ENCODE results near the gene LVRN. TPM values are rescaled to one million over a fixed set of nuclear protein-coding genes. Genes with fewer than 3 reads are reported as not detected.

The LVRN gene
- total and polyA plus RNA-seq, 3 experiments from 2014 or later, result 0.18 TPM; not detected in 2

DNA sequence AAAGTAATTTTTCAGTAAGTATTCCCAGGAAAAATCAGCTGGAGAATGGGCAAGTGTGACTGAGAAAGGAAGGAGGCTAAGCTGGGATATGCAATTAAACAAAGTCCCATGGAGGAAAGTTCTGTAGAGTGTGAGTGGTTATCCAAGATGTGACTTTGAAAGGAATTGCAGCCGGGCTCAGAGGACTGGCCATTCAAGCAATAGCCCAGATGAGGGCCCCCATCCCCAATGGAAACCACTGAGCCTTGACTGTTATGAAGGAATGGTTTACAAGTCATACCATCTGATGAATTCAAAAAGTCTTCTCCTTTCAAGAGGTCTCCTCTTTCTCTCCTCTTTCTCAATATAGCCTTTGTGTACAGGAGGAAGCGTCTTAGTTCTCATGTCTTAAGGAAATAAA is 6.5 kb downstream of the LVRN start:
- Mint-ChIP-seq H3K27me3 (peaks cover 9 to 55% of the 10 kb centered on the region in 2 donors), H3K4me3 (no peak overlapping the region), H3K4me1 (peaks cover 0 to 2% (median 1%) of the 10 kb centered on the region in 3 donors), H3K36me3 (no peaks in the 10 kb centered on the region), H3K9me3 (peaks cover 0 to 3% (median 0%) of the 10 kb centered on the region in 5 donors), H3K27ac (no peak overlapping the region)
- Histone ChIP-seq H3K9me3 (ENCODE audit: low read length) (no peaks in the 10 kb centered on the region), H3K4me3 (ENCODE audit: low read length) (no peak overlapping the region), H3K4me1 (ENCODE audit: insufficient read depth, low read length) (no peaks in the 10 kb centered on the region), H3K27ac (ENCODE audit: low read depth, low read length) (no peak overlapping the region), H3K36me3 (ENCODE audit: insufficient read depth, low read length) (no peaks in the 10 kb centered on the region), H3K27me3 (ENCODE audit: insufficient read depth, low read length, poor library complexity, severe bottlenecking) (peaks cover 6% of the 10 kb centered on the region)
- ChIA-PET POLR2A (no interaction called here), CTCF (no interaction called here)
- DNase-seq, result no peak

DNA sequence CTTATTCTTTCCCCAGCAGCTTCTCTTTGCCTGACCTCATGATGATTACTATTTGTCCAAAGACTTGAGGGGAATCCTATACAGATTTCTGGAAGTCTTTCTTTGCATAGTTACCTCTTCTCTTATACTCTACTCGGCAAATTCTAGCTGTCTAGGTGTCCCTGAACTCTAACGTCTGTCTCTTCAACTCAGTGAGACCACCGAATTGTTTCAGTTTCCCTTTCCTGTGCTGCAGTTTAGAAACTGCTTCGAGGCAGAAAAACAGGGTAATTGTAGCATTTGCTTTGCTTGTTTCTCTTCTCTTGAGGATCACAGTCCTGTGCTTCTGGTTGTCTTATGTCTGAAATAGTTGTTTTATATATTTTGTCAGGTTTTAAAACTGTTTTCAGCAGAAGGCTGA is 14.8 kb downstream of the LVRN start:
- no peak overlapping the region for H3K27ac ChIP-seq (ENCODE audit: low read depth, low read length)
- H3K4me1 ChIP-seq (ENCODE audit: insufficient read depth, low read length), result no peaks in the 10 kb centered on the region
- H3K9me3 Mint-ChIP-seq, result peaks cover 0 to 3% (median 0%) of the 10 kb centered on the region in 5 donors
- peak overlapping the region in 6 of 7 donors; percentile 1 to 71 (median 46) for H3K4me3 Mint-ChIP-seq
- ChIA-PET CTCF (no interaction called here), POLR2A (no interaction called here)
- H3K27ac Mint-ChIP-seq, result peak overlapping the region in 4 of 8 donors; percentile 22 to 69 (median 58)
- H3K27me3 Mint-ChIP-seq, result peaks cover 9 to 51% of the 10 kb centered on the region in 2 donors
- H3K27me3 ChIP-seq (ENCODE audit: insufficient read depth, low read length, poor library complexity, severe bottlenecking), result no peaks in the 10 kb centered on the region
- no peak for DNase-seq
- no peak overlapping the region for H3K4me3 ChIP-seq (ENCODE audit: low read length)
- no peaks in the 10 kb centered on the region for H3K9me3 ChIP-seq (ENCODE audit: low read length)
- H3K36me3 Mint-ChIP-seq, result peaks cover 0 to 4% (median 0%) of the 10 kb centered on the region in 3 donors
- H3K36me3 ChIP-seq (ENCODE audit: insufficient read depth, low read length), result no peaks in the 10 kb centered on the region
- peaks cover 13 to 20% (median 14%) of the 10 kb centered on the region in 3 donors for H3K4me1 Mint-ChIP-seq

DNA sequence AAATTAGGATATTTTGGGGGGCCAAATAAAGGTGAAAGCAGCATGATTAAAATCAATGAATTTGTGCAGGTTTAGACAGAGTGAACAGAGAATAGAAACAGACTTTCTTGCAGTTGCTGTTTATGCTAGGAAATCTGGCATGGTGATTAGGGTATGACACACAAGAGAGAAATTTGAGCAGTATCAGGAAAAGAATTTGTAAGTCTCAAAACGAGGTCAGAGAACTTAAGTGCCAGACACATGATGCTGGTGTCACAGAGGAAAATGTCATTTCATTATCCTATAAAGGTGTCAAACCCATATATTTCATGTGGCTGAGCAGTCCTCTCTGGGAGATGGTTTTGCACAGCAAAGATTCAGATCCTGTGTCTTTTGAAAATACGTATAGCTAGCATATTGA is 15.7 kb downstream of the LVRN start:
- Histone ChIP-seq H3K4me1 (ENCODE audit: insufficient read depth, low read length) (no peaks in the 10 kb centered on the region), H3K9me3 (ENCODE audit: low read length) (no peaks in the 10 kb centered on the region), H3K4me3 (ENCODE audit: low read length) (no peak overlapping the region), H3K36me3 (ENCODE audit: insufficient read depth, low read length) (no peaks in the 10 kb centered on the region), H3K27me3 (ENCODE audit: insufficient read depth, low read length, poor library complexity, severe bottlenecking) (no peaks in the 10 kb centered on the region), H3K27ac (ENCODE audit: low read depth, low read length) (no peak overlapping the region)
- ChIA-PET POLR2A (no interaction called here), CTCF (no interaction called here)
- Mint-ChIP-seq H3K36me3 (peaks cover 0 to 4% (median 0%) of the 10 kb centered on the region in 3 donors), H3K9me3 (peaks cover 0 to 3% (median 0%) of the 10 kb centered on the region in 5 donors), H3K27me3 (peaks cover 9 to 51% of the 10 kb centered on the region in 2 donors), H3K4me1 (peaks cover 13 to 20% (median 14%) of the 10 kb centered on the region in 3 donors), H3K4me3 (peak overlapping the region in 4 of 7 donors; percentile 7 to 40 (median 16)), H3K27ac (peak overlapping the region in 3 of 8 donors; percentile 3 to 57 (median 29))
- peak in 1 of 5 donors; percentile 10 for DNase-seq

GRCh38 chr5:115978779-115979178 is 16.5 kb downstream of the LVRN start:
- Histone ChIP-seq H3K27me3 (ENCODE audit: insufficient read depth, low read length, poor library complexity, severe bottlenecking) (no peaks in the 10 kb centered on the region), H3K4me3 (ENCODE audit: low read length) (no peak overlapping the region), H3K4me1 (ENCODE audit: insufficient read depth, low read length) (no peaks in the 10 kb centered on the region), H3K36me3 (ENCODE audit: insufficient read depth, low read length) (no peaks in the 10 kb centered on the region), H3K27ac (ENCODE audit: low read depth, low read length) (no peak overlapping the region), H3K9me3 (ENCODE audit: low read length) (no peaks in the 10 kb centered on the region)
- Mint-ChIP-seq H3K27me3 (peaks cover 9 to 45% of the 10 kb centered on the region in 2 donors), H3K4me3 (peak overlapping the region in 1 of 7 donors; percentile 6), H3K27ac (peak overlapping the region in 1 of 8 donors; percentile 17), H3K4me1 (peaks cover 13 to 20% (median 14%) of the 10 kb centered on the region in 3 donors), H3K9me3 (peaks cover 0 to 2% (median 0%) of the 10 kb centered on the region in 5 donors), H3K36me3 (peaks cover 0 to 4% (median 0%) of the 10 kb centered on the region in 3 donors)
- POLR2A ChIA-PET, result no interaction called here
- CTCF ChIA-PET, result no interaction called here
- DNase-seq, result no peak

GRCh38 chr5:115979201-115980041 is 17.1 kb downstream of the LVRN start:
- CTCF ChIA-PET, result no interaction called here
- DNase-seq, result no peak
- no peak overlapping the region for H3K27ac ChIP-seq (ENCODE audit: low read depth, low read length)
- peaks cover 9 to 46% of the 10 kb centered on the region in 2 donors for H3K27me3 Mint-ChIP-seq
- POLR2A ChIA-PET, result no interaction called here
- H3K27me3 ChIP-seq (ENCODE audit: insufficient read depth, low read length, poor library complexity, severe bottlenecking), result no peaks in the 10 kb centered on the region
- no peaks in the 10 kb centered on the region for H3K4me1 ChIP-seq (ENCODE audit: insufficient read depth, low read length)
- H3K27ac Mint-ChIP-seq, result no peak overlapping the region
- peaks cover 0 to 2% (median 0%) of the 10 kb centered on the region in 5 donors for H3K9me3 Mint-ChIP-seq
- H3K9me3 ChIP-seq (ENCODE audit: low read length), result no peaks in the 10 kb centered on the region
- H3K36me3 Mint-ChIP-seq, result peaks cover 0 to 4% (median 0%) of the 10 kb centered on the region in 3 donors
- no peak overlapping the region for H3K4me3 Mint-ChIP-seq
- H3K36me3 ChIP-seq (ENCODE audit: insufficient read depth, low read length), result no peaks in the 10 kb centered on the region
- H3K4me1 Mint-ChIP-seq, result peaks cover 13 to 20% (median 14%) of the 10 kb centered on the region in 3 donors
- H3K4me3 ChIP-seq (ENCODE audit: low read length), result no peak overlapping the region

DNA sequence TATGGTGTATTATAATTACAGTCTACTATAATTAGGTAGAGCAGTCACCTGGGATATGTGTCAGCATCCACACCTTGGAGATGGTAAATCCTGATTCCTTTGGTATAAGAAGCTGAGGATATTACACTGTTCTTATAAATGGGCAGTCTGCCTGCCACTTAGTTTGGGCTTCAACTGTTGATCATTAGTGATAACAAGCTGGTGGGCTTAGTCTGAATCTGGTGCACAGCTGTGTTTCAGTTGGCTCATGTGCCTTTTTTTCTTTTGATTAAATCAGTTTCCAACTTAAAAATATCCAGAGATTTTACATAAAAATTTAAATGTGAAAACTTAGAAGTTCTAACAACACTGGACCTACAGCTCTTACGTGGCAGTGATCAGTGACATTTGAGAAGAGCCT is 21.2 kb downstream of the LVRN start:
- no peaks in the 10 kb centered on the region for H3K27me3 ChIP-seq (ENCODE audit: insufficient read depth, low read length, poor library complexity, severe bottlenecking)
- ChIA-PET CTCF (no interaction called here), POLR2A (no interaction called here)
- no peaks in the 10 kb centered on the region for H3K36me3 Mint-ChIP-seq
- H3K4me3 ChIP-seq (ENCODE audit: low read length), result no peak overlapping the region
- no peaks in the 10 kb centered on the region for H3K36me3 ChIP-seq (ENCODE audit: insufficient read depth, low read length)
- H3K4me1 ChIP-seq (ENCODE audit: insufficient read depth, low read length), result no peaks in the 10 kb centered on the region
- no peaks in the 10 kb centered on the region for H3K9me3 ChIP-seq (ENCODE audit: low read length)
- H3K4me3 Mint-ChIP-seq, result no peak overlapping the region
- no peak overlapping the region for H3K27ac Mint-ChIP-seq
- H3K4me1 Mint-ChIP-seq, result peaks cover 3 to 5% (median 4%) of the 10 kb centered on the region in 3 donors
- peaks cover 4 to 18% of the 10 kb centered on the region in 2 donors for H3K27me3 Mint-ChIP-seq
- no peak overlapping the region for H3K27ac ChIP-seq (ENCODE audit: low read depth, low read length)
- H3K9me3 Mint-ChIP-seq, result no peaks in the 10 kb centered on the region
- no peak for DNase-seq

DNA sequence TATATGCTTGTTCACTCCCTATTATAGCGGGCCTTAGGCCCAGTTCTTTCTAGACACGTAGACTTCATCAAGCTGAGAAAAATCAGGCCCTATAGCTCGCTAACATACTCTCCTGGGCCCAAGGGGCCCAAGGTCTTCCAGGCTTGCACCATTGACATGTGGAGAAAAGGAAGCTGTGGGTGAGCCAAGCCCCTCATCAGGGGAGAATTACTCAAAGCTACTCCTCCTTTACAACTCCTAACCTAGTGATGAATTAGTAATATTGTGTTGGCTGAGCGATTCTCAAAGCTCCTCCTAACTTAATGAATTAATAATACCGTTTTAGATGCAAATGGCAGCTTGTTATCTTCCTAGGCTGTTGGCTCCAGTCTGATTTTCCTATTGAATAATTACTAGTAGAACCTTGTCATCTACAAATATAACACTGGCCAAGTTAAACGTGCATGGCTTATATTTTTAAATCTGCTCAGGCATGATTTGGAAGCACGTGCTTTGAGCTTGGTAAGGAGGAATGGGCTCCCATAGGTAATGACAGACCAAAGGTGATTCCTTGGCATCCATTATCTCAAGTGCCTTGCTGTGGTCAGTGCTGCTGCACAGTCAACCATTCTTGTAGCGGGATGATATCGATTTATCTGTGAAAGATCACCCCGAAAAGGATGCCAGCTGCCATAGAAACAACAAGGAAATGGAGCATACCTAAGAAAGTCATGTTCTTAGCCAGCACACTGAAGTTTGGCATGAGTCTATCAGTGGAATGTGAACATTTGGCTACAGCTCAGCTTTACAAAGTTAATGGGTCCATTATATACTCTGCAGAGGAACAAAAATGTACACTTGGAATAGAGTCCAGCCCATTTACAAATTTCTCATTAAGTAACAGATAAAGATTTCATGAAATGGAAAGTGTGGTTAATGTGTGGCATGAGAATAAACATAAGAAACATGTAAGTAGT is 23.8 kb downstream of the LVRN start:
- H3K4me1 ChIP-seq (ENCODE audit: insufficient read depth, low read length), result no peaks in the 10 kb centered on the region
- Mint-ChIP-seq H3K27ac (no peak overlapping the region), H3K4me3 (no peak overlapping the region), H3K4me1 (no peaks in the 10 kb centered on the region), H3K27me3 (peaks cover 1 to 7% of the 10 kb centered on the region in 2 donors), H3K9me3 (no peaks in the 10 kb centered on the region), H3K36me3 (no peaks in the 10 kb centered on the region)
- no peaks in the 10 kb centered on the region for H3K36me3 ChIP-seq (ENCODE audit: insufficient read depth, low read length)
- H3K27ac ChIP-seq (ENCODE audit: low read depth, low read length), result no peak overlapping the region
- ChIA-PET POLR2A (no interaction called here), CTCF (interaction anchor here (0.9 to 1.3 kb wide), 2 partner anchors 10 to 24 kb away, joined by 3 to 5 read pairs; partner anchors contain the start of gene LVRN)
- H3K9me3 ChIP-seq (ENCODE audit: low read length), result no peaks in the 10 kb centered on the region
- no peaks in the 10 kb centered on the region for H3K27me3 ChIP-seq (ENCODE audit: insufficient read depth, low read length, poor library complexity, severe bottlenecking)
- H3K4me3 ChIP-seq (ENCODE audit: low read length), result no peak overlapping the region
- DNase-seq, result no peak

Measured in CD8-positive, alpha-beta memory T cell (primary cell).